SK-N-SH (cell line): ENCODE results near the gene PCDH20.

Experiments
- CTCF ChIP-seq: fragments of 200-600 bp; sonication (generic); IDR thresholded peaks from 2 replicates; pipeline ENCODE4 v1.6.1; 2017; ENCODE audit warnings: antibody characterized with exemption, mild to moderate bottlenecking, moderate library complexity
- GABPA ChIP-seq: IDR thresholded peaks from 2 replicates; pipeline ENCODE4 v1.4.0; 2012; ENCODE audit warnings: low read depth, mild to moderate bottlenecking

GRCh38 chr13:61387694-61388093 lies 28.0 kb downstream of the PCDH20 start:
- TF ChIP-seq CTCF: no peak
- no peak for TF ChIP-seq GABPA
